Transverse colon (tissue), 4 donors: ENCODE results near the gene SERPIND1. TPM values are rescaled to one million over a fixed set of nuclear protein-coding genes. Genes with fewer than 3 reads are reported as not detected.

Source experiments
- DNase-seq: peaks from one replicate; pipeline ENCODE4 v3.0.0-alpha.2; 2019
- H3K27ac ChIP-seq, 4 donors: fragments of 200-600 bp; sonication (generic); 2 replicates each; pipeline ENCODE4 v1.5.1; 2016 to 2018; ENCODE audit warnings: inconsistent platforms in 4 of 4
- H3K27me3 ChIP-seq: fragments of 200-600 bp; sonication (generic); 2 replicates; pipeline ENCODE4 v1.5.1; 2017; ENCODE audit warnings: inconsistent platforms
- H3K36me3 ChIP-seq, 4 donors: fragments of 200-600 bp; sonication (generic); 2 replicates each; pipeline ENCODE4 v1.5.1; 2017 to 2019; ENCODE audit warnings: inconsistent platforms in 4 of 4
- H3K4me1 ChIP-seq, 4 donors: fragments of 200-600 bp; sonication (generic); 2 replicates each; pipeline ENCODE4 v1.5.1; 2017 to 2020; ENCODE audit warnings: inconsistent platforms in 4 of 4
- H3K4me3 ChIP-seq, 4 donors: fragments of 200-600 bp; sonication (generic); 1 replicate in 1 of 4; 2 replicates in 3 of 4; pipeline versions ENCODE4 v1.5.1 to v1.6.1; 2017 to 2019; ENCODE audit warnings: inconsistent platforms in 4 of 4
- H3K9me3 ChIP-seq, 2 donors: fragments of 200-600 bp; sonication (generic); 2 replicates each; pipeline ENCODE4 v1.5.1; 2017 to 2019; ENCODE audit warnings: inconsistent platforms in 2 of 2
- EP300 ChIP-seq: sonication (generic); formaldehyde crosslinking; IDR thresholded peaks from one replicate; pipeline ENCODE4 v1.6.1; 2017; ENCODE audit warnings: antibody characterized with exemption, low read depth
- POLR2A ChIP-seq: fragments of 450-650 bp; IDR thresholded peaks from one replicate; pipeline ENCODE4 v1.6.1; 2016; ENCODE audit warnings: antibody characterized with exemption, mild to moderate bottlenecking, moderate library complexity
- POLR2AphosphoS5 ChIP-seq, 3 donors: sonication (generic); formaldehyde crosslinking; IDR thresholded peaks; one replicate each; pipeline ENCODE4 v1.6.1; 2016; ENCODE audit warnings: antibody characterized with exemption in 3 of 3
- WGBS, 2 donors: methylation state at CpG; one replicate each; pipeline ENCODE4 v1.1.5; 2018; ENCODE audit warnings: low coverage in 1 of 2; 5-methylcytosine and 5-hydroxymethylcytosine counted together
- in situ Hi-C, 4 donors: fragments of 200-750 bp; cut with MboI; loops; one replicate each; pipeline versions ENCODE4 v1.15.0 to v1.15.1; 2017; ENCODE audit warnings: low sequenced_read_pairs in 3 of 4, low pct_ligation_motif_present in 1 of 4, low pct_unique_long_range_greater_than_20kb in 1 of 4
- intact Hi-C: fragments of 100-400 bp; cut with DNase I; formaldehyde crosslinking; loops from one replicate; pipeline ENCODE4 v1.15.1; 2023; ENCODE audit warnings: low total_unique reads
- total RNA-seq, 4 donors: library from RNA; depleted of rRNA; stranded (reverse); fragments of >200 nt; gene quantifications; one replicate each; pipeline ENCODE4 v1.1.0, GENCODE V29; 2016
- TF ChIP-seq, protein P1 (sequence below), 5 experiments: fragments of 200-600 bp in 3 of 5; fragments of 450-650 bp in 2 of 5; sonication (generic) in 3 of 5; IDR thresholded peaks; 1 replicate in 2 of 5; 2 replicates in 3 of 5; pipeline ENCODE4 v1.5.1; 2016 to 2017; ENCODE audit warnings: antibody characterized with exemption in 5 of 5, inconsistent platforms in 3 of 5, mild to moderate bottlenecking in 2 of 5, moderate library complexity in 1 of 5

Gene SERPIND1
- total RNA-seq, 4 donors from 2014 or later: not detected

GRCh38 chr22:20777420-20778177 lies 3.7 kb downstream of the SERPIND1 start:
- intact Hi-C loops (no loop called here), in situ Hi-C loops (no loop called here)
- H3K9me3 ChIP-seq: no peaks in the 10 kb centered on the region
- H3K4me3 ChIP-seq: no peak overlapping the region
- no peaks in the 10 kb centered on the region for H3K27me3 ChIP-seq
- peaks cover 0 to 12% (median 7%) of the 10 kb centered on the region in 4 donors for H3K4me1 ChIP-seq
- peak; percentile 16 for DNase-seq
- H3K36me3 ChIP-seq: peaks cover 0 to 9% (median 3%) of the 10 kb centered on the region in 4 donors
- TF ChIP-seq POLR2A: no peak
- TF ChIP-seq, protein P1, sequence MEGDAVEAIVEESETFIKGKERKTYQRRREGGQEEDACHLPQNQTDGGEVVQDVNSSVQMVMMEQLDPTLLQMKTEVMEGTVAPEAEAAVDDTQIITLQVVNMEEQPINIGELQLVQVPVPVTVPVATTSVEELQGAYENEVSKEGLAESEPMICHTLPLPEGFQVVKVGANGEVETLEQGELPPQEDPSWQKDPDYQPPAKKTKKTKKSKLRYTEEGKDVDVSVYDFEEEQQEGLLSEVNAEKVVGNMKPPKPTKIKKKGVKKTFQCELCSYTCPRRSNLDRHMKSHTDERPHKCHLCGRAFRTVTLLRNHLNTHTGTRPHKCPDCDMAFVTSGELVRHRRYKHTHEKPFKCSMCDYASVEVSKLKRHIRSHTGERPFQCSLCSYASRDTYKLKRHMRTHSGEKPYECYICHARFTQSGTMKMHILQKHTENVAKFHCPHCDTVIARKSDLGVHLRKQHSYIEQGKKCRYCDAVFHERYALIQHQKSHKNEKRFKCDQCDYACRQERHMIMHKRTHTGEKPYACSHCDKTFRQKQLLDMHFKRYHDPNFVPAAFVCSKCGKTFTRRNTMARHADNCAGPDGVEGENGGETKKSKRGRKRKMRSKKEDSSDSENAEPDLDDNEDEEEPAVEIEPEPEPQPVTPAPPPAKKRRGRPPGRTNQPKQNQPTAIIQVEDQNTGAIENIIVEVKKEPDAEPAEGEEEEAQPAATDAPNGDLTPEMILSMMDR (IDR thresholded peaks at IDR 0.05): peak in 2 of 5 experiments; percentile 5 to 32
- peak; percentile 7 for TF ChIP-seq EP300
- TF ChIP-seq POLR2AphosphoS5 (IDR thresholded peaks at IDR 0.05): peak in 2 of 3 donors; percentile 32 to 49
- 34 to 66% methylated on average over 8 to 10 of the region's 10 CpGs for WGBS, 2 donors
- peak overlapping the region; percentile 63 to 76 (median 68) for H3K27ac ChIP-seq

GRCh38 chr22:20779014-20779817 lies 5.3 kb downstream of the SERPIND1 start:
- no peak overlapping the region for H3K27ac ChIP-seq
- peaks cover 0 to 9% (median 3%) of the 10 kb centered on the region in 4 donors for H3K36me3 ChIP-seq
- H3K27me3 ChIP-seq: no peaks in the 10 kb centered on the region
- TF ChIP-seq EP300 (no peak), POLR2A (no peak), POLR2AphosphoS5 (IDR thresholded peaks at IDR 0.05) (no peak)
- TF ChIP-seq, protein P1 (IDR thresholded peaks at IDR 0.05): no peak
- WGBS, 2 donors: 87 to 92% methylated on average over 16 to 25 of the region's 25 CpGs
- in situ Hi-C loops (no loop called here), intact Hi-C loops (no loop called here)
- no peaks in the 10 kb centered on the region for H3K9me3 ChIP-seq
- H3K4me3 ChIP-seq: no peak overlapping the region
- peaks cover 0 to 12% (median 7%) of the 10 kb centered on the region in 4 donors for H3K4me1 ChIP-seq
- DNase-seq: no peak

- Histone ChIP-seq H3K36me3 (peaks cover 0 to 9% (median 3%) of the 10 kb centered on the region in 4 donors), H3K4me3 (no peak overlapping the region), H3K4me1 (peaks cover 0 to 12% (median 7%) of the 10 kb centered on the region in 4 donors), H3K27ac (no peak overlapping the region), H3K9me3 (no peaks in the 10 kb centered on the region), H3K27me3 (no peaks in the 10 kb centered on the region)
- TF ChIP-seq POLR2A (no peak), POLR2AphosphoS5 (IDR thresholded peaks at IDR 0.05) (no peak), EP300 (no peak)
- TF ChIP-seq, protein P1 (IDR thresholded peaks at IDR 0.05): no peak
- no peak for DNase-seq
- intact Hi-C loops (no loop called here), in situ Hi-C loops (no loop called here)
- 91 to 100% methylated on average over 1 to 5 of the region's 5 CpGs for WGBS, 2 donors
These were observed 5.9 kb downstream of the SERPIND1 start for GRCh38 chr22:20779818-20780158.

DNA sequence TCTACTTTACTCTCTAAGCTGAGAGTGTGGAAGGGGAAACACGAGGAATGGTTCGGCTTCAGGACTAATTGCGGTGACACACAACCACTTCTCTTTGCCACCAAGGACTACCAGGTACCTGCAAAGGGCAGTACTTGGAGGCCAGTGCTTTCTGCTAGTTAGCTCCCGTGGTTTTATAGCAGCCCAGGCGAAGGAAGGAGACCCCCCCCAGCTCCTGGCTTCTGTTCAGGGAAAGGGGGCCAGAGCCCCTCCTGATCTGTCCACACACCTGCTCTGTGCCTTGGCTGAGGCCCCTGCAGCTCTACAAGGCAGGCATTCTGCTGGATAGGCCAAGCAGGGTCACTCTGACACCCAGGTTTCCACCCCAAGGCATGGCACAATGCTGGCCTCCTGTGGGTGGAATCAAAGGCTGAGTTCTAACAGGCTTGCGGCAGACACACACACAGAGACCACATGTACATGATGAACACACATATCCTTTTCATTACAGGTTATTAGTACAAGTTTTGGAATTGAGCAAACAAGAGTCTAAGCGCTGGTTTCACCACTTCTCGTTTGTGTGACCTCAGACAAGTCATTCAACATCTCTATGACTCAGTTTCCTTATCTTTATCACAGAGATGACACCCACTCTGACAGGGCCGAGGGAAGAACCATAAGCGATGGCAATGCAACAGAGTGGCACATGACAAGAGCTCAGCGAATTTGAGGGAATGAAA lies 7.5 kb downstream of the SERPIND1 start:
- intact Hi-C loops: no loop called here
- H3K27me3 ChIP-seq: no peaks in the 10 kb centered on the region
- in situ Hi-C loops: no loop called here
- no peak for TF ChIP-seq EP300
- TF ChIP-seq POLR2A: no peak
- no peak for TF ChIP-seq POLR2AphosphoS5 (IDR thresholded peaks at IDR 0.05)
- TF ChIP-seq, protein P1 (IDR thresholded peaks at IDR 0.05): no peak
- peaks cover 0 to 12% (median 7%) of the 10 kb centered on the region in 4 donors for H3K4me1 ChIP-seq
- H3K4me3 ChIP-seq: no peak overlapping the region
- no peak for DNase-seq
- no peak overlapping the region for H3K27ac ChIP-seq
- peaks cover 0 to 9% (median 3%) of the 10 kb centered on the region in 4 donors for H3K36me3 ChIP-seq
- WGBS, 2 donors: 86 to 95% methylated on average over 8 to 11 of the region's 11 CpGs
- no peaks in the 10 kb centered on the region for H3K9me3 ChIP-seq
